Liver (tissue), 9 donors: ENCODE measurements around the gene AMN1. TPM values are rescaled to one million over a fixed set of nuclear protein-coding genes. Genes with fewer than 3 reads are reported as not detected.

ENCODE experiments used
- DNase-seq: peaks from one replicate; pipeline ENCODE4 v3.0.0-alpha.2; 2017; ENCODE audit warnings: low spot score
- H3K27ac ChIP-seq, 2 donors: one replicate each; pipeline ENCODE4 v1.7.0; 2013; ENCODE audit warnings: inconsistent platforms in 2 of 2, low read length in 2 of 2, control low read depth in 1 of 2, low read depth in 1 of 2, mild to moderate bottlenecking in 1 of 2
- H3K27me3 ChIP-seq, 4 donors: one replicate each; pipeline versions ENCODE4 v1.6.1 to v1.7.0; 2013; ENCODE audit warnings: low read length in 3 of 4, inconsistent platforms in 1 of 4, mild to moderate bottlenecking in 1 of 4, moderate library complexity in 1 of 4; ENCODE audit not compliant: control insufficient read depth in 4 of 4, insufficient read depth in 4 of 4
- H3K36me3 ChIP-seq, 4 donors: one replicate each; pipeline versions ENCODE4 v1.6.1 to v1.7.0; 2013; ENCODE audit warnings: low read length in 3 of 4, mild to moderate bottlenecking in 3 of 4, low read depth in 1 of 4, moderate library complexity in 1 of 4; ENCODE audit not compliant: control insufficient read depth in 4 of 4, insufficient read depth in 3 of 4
- H3K4me1 ChIP-seq, 4 donors: one replicate each; pipeline versions ENCODE4 v1.6.1 to v1.7.0; 2013; ENCODE audit warnings: low read length in 3 of 4, mild to moderate bottlenecking in 3 of 4, moderate library complexity in 1 of 4; ENCODE audit not compliant: control insufficient read depth in 4 of 4, insufficient read depth in 4 of 4
- H3K4me3 ChIP-seq, 3 donors: one replicate each; pipeline versions ENCODE4 v1.6.1 to v1.7.0; 2013; ENCODE audit warnings: low read length in 3 of 3, control low read depth in 1 of 3, low read depth in 1 of 3, mild to moderate bottlenecking in 1 of 3
- H3K9ac ChIP-seq, 2 donors: one replicate each; pipeline ENCODE4 v1.7.0; 2013; ENCODE audit warnings: low read length in 2 of 2, mild to moderate bottlenecking in 2 of 2, moderate library complexity in 2 of 2, control low read depth in 1 of 2, low read depth in 1 of 2
- H3K9me3 ChIP-seq, 4 donors: one replicate each; pipeline versions ENCODE4 v1.6.1 to v1.7.0; 2013; ENCODE audit warnings: low read length in 3 of 4; ENCODE audit not compliant: control insufficient read depth in 4 of 4
- EGR1 ChIP-seq, 2 donors: IDR thresholded peaks; 2 replicates each; pipeline ENCODE4 v1.6.1; 2016 to 2018; ENCODE audit warnings: antibody characterized with exemption in 2 of 2, low read depth in 2 of 2
- FOXA1 ChIP-seq: IDR thresholded peaks from 2 replicates; pipeline ENCODE4 v1.6.1; 2016; ENCODE audit warnings: antibody characterized with exemption
- FOXA2 ChIP-seq: IDR thresholded peaks from 2 replicates; pipeline ENCODE4 v1.6.1; 2016; ENCODE audit warnings: antibody characterized with exemption
- GABPA ChIP-seq, 2 donors: IDR thresholded peaks in 1 of 2; conservative IDR thresholded peaks in 1 of 2; 2 replicates each; pipeline ENCODE4 v1.6.1; 2016; ENCODE audit warnings: antibody characterized with exemption in 2 of 2, mild to moderate bottlenecking in 1 of 2, moderate library complexity in 1 of 2
- HNF4A ChIP-seq, 2 donors: conservative IDR thresholded peaks; 2 replicates each; pipeline ENCODE4 v1.6.1; 2016; ENCODE audit warnings: antibody characterized with exemption in 2 of 2, mild to moderate bottlenecking in 2 of 2
- HNF4G ChIP-seq: IDR thresholded peaks from 2 replicates; pipeline ENCODE4 v1.6.1; 2016; ENCODE audit warnings: antibody characterized with exemption
- JUND ChIP-seq, 2 donors: IDR thresholded peaks; 2 replicates each; pipeline ENCODE4 v1.6.1; 2016; ENCODE audit warnings: antibody characterized with exemption in 2 of 2
- NR2F2 ChIP-seq: IDR thresholded peaks from 2 replicates; pipeline ENCODE4 v1.6.1; 2016; ENCODE audit warnings: antibody characterized with exemption
- RAD21 ChIP-seq, 2 donors: IDR thresholded peaks; 2 replicates each; pipeline ENCODE4 v1.6.1; 2016; ENCODE audit warnings: antibody characterized with exemption in 2 of 2, mild to moderate bottlenecking in 2 of 2
- RXRA ChIP-seq, 2 donors: IDR thresholded peaks; 2 replicates each; pipeline ENCODE4 v1.6.1; 2017 to 2018; ENCODE audit warnings: antibody characterized with exemption in 2 of 2, mild to moderate bottlenecking in 1 of 2
- SP1 ChIP-seq: IDR thresholded peaks from 2 replicates; pipeline ENCODE4 v1.6.1; 2018; ENCODE audit warnings: antibody characterized with exemption, mild to moderate bottlenecking
- TAF1 ChIP-seq: conservative IDR thresholded peaks from 2 replicates; pipeline ENCODE4 v1.6.1; 2016; ENCODE audit warnings: antibody characterized with exemption, mild to moderate bottlenecking
- YY1 ChIP-seq: IDR thresholded peaks from 2 replicates; pipeline ENCODE4 v1.6.1; 2016; ENCODE audit warnings: antibody characterized with exemption, mild to moderate bottlenecking
- WGBS: extraction: QIAGEN DNeasy Blood & Tissue Kit; methylation state at CpG from one replicate; pipeline ENCODE4 v1.1.7; 2013; 5-methylcytosine and 5-hydroxymethylcytosine counted together
- polyA plus RNA-seq, 2 donors: library from polyadenylated mRNA; stranded (reverse) in 1 of 2; unstranded in 1 of 2; fragments of 200-250 nt in 1 of 2; fragments of >200 nt in 1 of 2; fragmentation: Nextera tagmentation in 1 of 2; extraction: Ambion mirVana in 1 of 2; gene quantifications; one replicate each; pipeline versions ENCODE4 v1.2.1 to v1.2.3, GENCODE V29; 2013 to 2015
- total RNA-seq, 2 donors: library from RNA; depleted of rRNA; stranded (reverse); fragments of >200 nt; gene quantifications; one replicate each; pipeline ENCODE4 v1.2.3, GENCODE V29; 2014
- TF ChIP-seq, protein P1 (sequence below): fragments of 150-350 bp; IDR thresholded peaks from 2 replicates; pipeline ENCODE4 v1.5.1; 2017; ENCODE audit warnings: improper control_type of control experiment, low read depth, low read length; ENCODE audit not compliant: missing input control
- TF ChIP-seq, protein P2 (sequence below): IDR thresholded peaks from 2 replicates; pipeline ENCODE4 v1.6.1; 2016; ENCODE audit warnings: antibody characterized with exemption, mild to moderate bottlenecking
- TF ChIP-seq, protein P3 (sequence below): IDR thresholded peaks from 2 replicates; pipeline ENCODE4 v1.6.1; 2016; ENCODE audit warnings: antibody characterized with exemption
- TF ChIP-seq, protein P4 (sequence below): IDR thresholded peaks from 2 replicates; pipeline ENCODE4 v1.6.1; 2016; ENCODE audit warnings: antibody characterized with exemption
- TF ChIP-seq, protein P5 (sequence below): IDR thresholded peaks from 2 replicates; pipeline ENCODE4 v1.6.1; 2016; ENCODE audit warnings: antibody characterized with exemption
- donor health status: healthy.
- donor health status: healthy.
- donor health status: healthy.
- donor health status: healthy.
- donor health status: healthy.

Gene AMN1
- total and polyA plus RNA-seq, 4 donors: 1.9 to 5.2 (median 3.7) TPM

DNA sequence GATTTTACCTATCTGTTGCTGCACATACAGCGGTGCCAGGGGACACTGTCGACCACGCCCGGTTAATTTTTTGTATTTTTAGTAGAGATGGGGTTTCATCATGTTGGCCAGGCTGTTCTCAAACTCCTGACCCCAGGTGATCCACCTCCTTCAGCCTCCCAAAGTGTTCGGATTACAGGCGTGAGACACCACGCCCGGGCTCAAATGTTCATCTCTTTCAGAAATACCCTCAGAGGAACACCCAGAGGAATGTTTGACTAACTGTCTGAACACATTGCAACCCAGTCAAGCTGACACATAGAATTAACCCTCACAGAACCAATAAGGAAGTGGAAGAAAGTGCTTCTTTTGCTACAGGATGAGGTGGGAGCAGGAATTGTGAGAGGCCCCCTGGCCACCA, 84.3 kb downstream of the AMN1 start:
- Histone ChIP-seq H3K4me1 (no peaks in the 10 kb centered on the region), H3K9me3 (no peaks in the 10 kb centered on the region), H3K9ac (no peak overlapping the region), H3K4me3 (no peak overlapping the region), H3K36me3 (no peaks in the 10 kb centered on the region), H3K27me3 (no peaks in the 10 kb centered on the region), H3K27ac (no peak overlapping the region)
- TF ChIP-seq YY1 (no peak), HNF4A (conservative IDR thresholded peaks at IDR 0.05) (no peak), FOXA2 (no peak), RXRA (IDR thresholded peaks at IDR 0.05) (no peak), SP1 (no peak), TAF1 (no peak)
- TF ChIP-seq, protein P1, sequence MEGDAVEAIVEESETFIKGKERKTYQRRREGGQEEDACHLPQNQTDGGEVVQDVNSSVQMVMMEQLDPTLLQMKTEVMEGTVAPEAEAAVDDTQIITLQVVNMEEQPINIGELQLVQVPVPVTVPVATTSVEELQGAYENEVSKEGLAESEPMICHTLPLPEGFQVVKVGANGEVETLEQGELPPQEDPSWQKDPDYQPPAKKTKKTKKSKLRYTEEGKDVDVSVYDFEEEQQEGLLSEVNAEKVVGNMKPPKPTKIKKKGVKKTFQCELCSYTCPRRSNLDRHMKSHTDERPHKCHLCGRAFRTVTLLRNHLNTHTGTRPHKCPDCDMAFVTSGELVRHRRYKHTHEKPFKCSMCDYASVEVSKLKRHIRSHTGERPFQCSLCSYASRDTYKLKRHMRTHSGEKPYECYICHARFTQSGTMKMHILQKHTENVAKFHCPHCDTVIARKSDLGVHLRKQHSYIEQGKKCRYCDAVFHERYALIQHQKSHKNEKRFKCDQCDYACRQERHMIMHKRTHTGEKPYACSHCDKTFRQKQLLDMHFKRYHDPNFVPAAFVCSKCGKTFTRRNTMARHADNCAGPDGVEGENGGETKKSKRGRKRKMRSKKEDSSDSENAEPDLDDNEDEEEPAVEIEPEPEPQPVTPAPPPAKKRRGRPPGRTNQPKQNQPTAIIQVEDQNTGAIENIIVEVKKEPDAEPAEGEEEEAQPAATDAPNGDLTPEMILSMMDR: no peak
- no peak for DNase-seq
- WGBS: 82% methylated on average over 8 of the region's 8 CpGs

DNA sequence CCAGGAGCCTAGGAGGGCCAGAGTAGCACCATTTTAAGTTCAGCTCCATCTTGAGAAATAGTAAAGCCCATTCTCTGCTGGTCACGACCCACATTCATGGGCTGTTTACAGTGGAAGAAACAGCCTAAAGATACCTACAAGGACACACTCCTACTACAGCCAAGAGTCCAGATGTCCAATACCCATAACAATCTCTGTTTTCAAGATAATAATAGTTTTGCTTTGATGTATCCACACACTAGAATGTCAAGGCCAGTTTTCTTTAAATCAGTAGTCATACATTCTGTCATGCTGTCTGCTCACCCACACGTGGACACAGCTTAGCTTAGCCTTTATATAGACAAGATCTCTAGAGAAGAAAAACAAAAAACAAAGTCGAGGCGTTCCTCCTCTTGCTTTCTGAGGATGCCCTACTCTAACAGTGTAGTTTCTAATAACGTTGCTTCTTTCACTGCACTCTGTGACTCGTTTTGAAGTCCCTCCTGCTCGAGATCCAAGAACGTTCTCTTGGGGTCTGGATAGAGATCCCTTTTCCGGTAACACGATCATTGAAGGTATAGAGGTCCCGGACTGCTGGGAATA, 87.2 kb downstream of the AMN1 start:
- Histone ChIP-seq H3K4me1 (no peaks in the 10 kb centered on the region), H3K4me3 (no peak overlapping the region), H3K27me3 (no peaks in the 10 kb centered on the region), H3K36me3 (no peaks in the 10 kb centered on the region), H3K9me3 (no peaks in the 10 kb centered on the region), H3K27ac (no peak overlapping the region), H3K9ac (no peak overlapping the region)
- 79% methylated on average over 11 of the region's 11 CpGs for WGBS
- no peak for TF ChIP-seq HNF4A (conservative IDR thresholded peaks at IDR 0.05)
- TF ChIP-seq JUND (IDR thresholded peaks at IDR 0.05): no peak
- no peak for TF ChIP-seq SP1
- TF ChIP-seq, protein P2, sequence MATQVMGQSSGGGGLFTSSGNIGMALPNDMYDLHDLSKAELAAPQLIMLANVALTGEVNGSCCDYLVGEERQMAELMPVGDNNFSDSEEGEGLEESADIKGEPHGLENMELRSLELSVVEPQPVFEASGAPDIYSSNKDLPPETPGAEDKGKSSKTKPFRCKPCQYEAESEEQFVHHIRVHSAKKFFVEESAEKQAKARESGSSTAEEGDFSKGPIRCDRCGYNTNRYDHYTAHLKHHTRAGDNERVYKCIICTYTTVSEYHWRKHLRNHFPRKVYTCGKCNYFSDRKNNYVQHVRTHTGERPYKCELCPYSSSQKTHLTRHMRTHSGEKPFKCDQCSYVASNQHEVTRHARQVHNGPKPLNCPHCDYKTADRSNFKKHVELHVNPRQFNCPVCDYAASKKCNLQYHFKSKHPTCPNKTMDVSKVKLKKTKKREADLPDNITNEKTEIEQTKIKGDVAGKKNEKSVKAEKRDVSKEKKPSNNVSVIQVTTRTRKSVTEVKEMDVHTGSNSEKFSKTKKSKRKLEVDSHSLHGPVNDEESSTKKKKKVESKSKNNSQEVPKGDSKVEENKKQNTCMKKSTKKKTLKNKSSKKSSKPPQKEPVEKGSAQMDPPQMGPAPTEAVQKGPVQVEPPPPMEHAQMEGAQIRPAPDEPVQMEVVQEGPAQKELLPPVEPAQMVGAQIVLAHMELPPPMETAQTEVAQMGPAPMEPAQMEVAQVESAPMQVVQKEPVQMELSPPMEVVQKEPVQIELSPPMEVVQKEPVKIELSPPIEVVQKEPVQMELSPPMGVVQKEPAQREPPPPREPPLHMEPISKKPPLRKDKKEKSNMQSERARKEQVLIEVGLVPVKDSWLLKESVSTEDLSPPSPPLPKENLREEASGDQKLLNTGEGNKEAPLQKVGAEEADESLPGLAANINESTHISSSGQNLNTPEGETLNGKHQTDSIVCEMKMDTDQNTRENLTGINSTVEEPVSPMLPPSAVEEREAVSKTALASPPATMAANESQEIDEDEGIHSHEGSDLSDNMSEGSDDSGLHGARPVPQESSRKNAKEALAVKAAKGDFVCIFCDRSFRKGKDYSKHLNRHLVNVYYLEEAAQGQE: no peak
- no peak for TF ChIP-seq FOXA1
- no peak for TF ChIP-seq EGR1 (IDR thresholded peaks at IDR 0.05; ENCODE audit: low read depth in 2 of 2)
- TF ChIP-seq, protein P1: no peak
- no peak for TF ChIP-seq NR2F2
- TF ChIP-seq, protein P3, sequence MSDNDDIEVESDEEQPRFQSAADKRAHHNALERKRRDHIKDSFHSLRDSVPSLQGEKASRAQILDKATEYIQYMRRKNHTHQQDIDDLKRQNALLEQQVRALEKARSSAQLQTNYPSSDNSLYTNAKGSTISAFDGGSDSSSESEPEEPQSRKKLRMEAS: no peak
- TF ChIP-seq RAD21 (IDR thresholded peaks at IDR 0.05): no peak
- no peak for TF ChIP-seq RXRA (IDR thresholded peaks at IDR 0.05)
- TF ChIP-seq, protein P4, sequence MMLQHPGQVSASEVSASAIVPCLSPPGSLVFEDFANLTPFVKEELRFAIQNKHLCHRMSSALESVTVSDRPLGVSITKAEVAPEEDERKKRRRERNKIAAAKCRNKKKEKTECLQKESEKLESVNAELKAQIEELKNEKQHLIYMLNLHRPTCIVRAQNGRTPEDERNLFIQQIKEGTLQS: no peak
- TF ChIP-seq GABPA (IDR thresholded peaks at IDR 0.05 in 1 of 2, conservative IDR thresholded peaks at IDR 0.05 in 1 of 2): no peak
- no peak for TF ChIP-seq TAF1
- TF ChIP-seq, protein P5, sequence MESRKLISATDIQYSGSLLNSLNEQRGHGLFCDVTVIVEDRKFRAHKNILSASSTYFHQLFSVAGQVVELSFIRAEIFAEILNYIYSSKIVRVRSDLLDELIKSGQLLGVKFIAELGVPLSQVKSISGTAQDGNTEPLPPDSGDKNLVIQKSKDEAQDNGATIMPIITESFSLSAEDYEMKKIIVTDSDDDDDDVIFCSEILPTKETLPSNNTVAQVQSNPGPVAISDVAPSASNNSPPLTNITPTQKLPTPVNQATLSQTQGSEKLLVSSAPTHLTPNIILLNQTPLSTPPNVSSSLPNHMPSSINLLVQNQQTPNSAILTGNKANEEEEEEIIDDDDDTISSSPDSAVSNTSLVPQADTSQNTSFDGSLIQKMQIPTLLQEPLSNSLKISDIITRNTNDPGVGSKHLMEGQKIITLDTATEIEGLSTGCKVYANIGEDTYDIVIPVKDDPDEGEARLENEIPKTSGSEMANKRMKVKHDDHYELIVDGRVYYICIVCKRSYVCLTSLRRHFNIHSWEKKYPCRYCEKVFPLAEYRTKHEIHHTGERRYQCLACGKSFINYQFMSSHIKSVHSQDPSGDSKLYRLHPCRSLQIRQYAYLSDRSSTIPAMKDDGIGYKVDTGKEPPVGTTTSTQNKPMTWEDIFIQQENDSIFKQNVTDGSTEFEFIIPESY: no peak
- no peak for TF ChIP-seq FOXA2
- no peak for TF ChIP-seq YY1
- no peak for TF ChIP-seq HNF4G
- no peak for DNase-seq
